ENCODE results near the gene AGK.

The AGK gene, protein sequence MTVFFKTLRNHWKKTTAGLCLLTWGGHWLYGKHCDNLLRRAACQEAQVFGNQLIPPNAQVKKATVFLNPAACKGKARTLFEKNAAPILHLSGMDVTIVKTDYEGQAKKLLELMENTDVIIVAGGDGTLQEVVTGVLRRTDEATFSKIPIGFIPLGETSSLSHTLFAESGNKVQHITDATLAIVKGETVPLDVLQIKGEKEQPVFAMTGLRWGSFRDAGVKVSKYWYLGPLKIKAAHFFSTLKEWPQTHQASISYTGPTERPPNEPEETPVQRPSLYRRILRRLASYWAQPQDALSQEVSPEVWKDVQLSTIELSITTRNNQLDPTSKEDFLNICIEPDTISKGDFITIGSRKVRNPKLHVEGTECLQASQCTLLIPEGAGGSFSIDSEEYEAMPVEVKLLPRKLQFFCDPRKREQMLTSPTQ

DNA sequence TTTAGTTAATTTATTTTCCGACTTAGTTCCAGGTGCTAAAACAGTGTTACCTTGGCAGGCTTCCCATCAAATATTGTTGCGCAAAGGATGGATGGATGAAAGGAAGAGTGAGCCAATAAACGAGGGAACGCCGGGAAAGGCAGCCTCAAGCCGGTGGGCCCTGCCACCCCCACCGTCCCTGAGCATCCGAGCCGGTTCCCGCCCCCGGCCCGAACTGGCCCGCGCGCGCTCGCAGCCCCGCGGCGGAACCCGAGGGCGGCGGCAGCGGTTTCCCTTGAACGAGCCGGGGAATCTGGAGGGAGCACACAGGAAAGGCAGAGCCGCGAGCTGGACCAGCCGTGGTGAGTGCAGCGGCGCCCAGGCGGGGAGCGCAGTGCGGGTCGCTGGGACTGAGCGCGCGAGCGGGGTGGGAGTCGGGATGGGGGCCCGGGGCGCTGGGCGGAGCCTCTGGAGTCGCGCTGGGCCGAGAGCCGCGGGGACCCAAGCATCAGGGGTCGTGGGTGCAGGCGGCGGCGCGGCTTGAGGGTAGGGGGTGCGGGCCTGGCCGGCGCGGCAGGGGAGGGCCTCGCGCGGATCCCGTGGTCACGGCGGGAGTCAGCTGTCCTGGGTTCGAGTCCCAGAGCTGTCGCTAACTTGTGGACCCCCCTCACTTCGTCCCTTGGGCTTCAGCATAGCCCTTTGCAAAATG, at the start of gene AGK:
Gene AGK, plus strand, starts transcription at position 317 of the 688 bp plus-strand sequence. CDS start 4,057 bp downstream, outside the sequence.
- DNase-seq (ENCODE audit: low read depth in 2 of 3, low spot score in 1 of 3): peak; percentile 68 to 74 (median 68)

DNA sequence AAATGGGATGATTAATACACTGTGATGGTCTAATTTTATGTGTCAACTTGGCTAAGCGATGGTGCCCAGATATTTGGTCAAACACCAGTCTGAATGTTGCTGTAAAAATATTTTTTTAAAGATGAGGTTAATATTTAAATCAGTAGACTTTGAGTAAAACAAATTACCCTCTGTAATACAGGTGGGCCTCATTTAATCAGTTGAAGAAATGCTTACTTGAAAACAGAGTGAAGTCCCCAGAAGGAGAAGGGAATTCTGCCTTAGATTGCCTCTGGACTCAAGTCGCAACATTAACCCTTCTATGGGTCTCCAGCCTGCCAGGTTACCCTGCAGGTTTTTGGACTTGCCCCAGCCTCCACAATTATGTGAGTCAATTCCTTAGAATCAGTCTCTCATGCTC, 49.8 kb upstream of the AGK start:
- no peak for DNase-seq (ENCODE audit: low read depth in 2 of 3, low spot score in 1 of 3)

GRCh38 chr7:141511316-141511675, 39.9 kb upstream of the AGK start:
- no peak for DNase-seq (ENCODE audit: low read depth in 2 of 3, low spot score in 1 of 3)

GRCh38 chr7:141511676-141512396, 39.4 kb upstream of the AGK start:
- no peak for DNase-seq (ENCODE audit: low read depth in 2 of 3, low spot score in 1 of 3)

DNA sequence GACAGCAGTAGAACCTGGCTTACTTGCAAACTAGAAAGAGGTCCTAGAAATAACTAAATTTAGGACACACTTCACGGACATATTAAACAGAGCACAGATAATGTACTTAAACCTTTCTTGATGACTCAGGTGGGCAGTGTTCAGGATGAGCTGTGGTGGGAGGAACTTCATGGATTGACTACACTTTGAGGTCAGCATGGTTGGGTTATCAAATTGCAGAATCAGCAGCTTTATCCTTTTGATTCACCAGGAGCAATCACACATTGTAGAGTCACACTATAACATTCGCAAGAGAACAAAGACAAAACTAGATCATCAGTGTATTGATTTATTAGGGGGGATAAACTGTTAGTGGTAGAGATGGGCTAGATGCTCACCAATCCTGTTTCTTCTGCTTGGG, 38.6 kb upstream of the AGK start:
- no peak for DNase-seq (ENCODE audit: low read depth in 2 of 3, low spot score in 1 of 3)

DNA sequence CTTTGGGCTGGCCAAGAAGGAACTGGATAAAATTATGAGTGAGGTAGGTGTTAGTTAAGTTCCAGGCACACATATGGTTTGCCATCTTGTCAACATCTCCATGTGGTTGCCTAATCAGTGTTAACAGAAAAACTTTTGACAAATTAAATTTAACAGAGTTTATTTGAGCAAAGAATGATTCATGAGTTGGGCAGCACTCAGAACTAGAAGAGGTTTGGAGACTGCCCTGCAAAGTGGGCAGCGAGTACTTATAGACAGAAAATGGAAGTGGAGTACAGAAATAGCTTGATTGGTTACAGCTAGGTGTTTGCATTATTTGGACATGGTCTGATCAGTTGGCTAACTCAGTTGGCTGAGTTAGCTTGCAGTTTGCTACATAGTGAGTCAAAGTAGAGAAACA, 37.5 kb upstream of the AGK start:
- no peak for DNase-seq (ENCODE audit: low read depth in 2 of 3, low spot score in 1 of 3)

DNA sequence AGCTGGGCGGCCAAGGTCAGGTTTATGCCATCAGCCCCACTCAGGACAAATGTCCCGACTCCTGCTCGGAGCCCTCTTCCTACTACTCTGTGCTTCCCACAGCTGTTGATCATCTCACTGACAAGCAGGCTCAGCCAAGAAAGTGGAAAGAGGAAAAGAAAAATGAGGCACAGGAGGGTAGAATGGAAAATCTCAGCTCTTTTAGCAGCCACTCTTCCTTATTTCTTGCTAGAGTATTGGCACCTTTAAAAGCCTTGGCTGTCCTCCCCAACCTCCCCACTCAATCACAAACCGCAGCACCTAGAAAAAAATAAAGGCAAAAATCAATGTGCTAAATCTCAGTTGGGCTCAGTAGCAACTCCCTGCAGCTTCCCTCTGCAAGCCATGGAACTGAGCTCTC, 35.3 kb upstream of the AGK start:
- no peak for DNase-seq (ENCODE audit: low read depth in 2 of 3, low spot score in 1 of 3)

- no peak for DNase-seq (ENCODE audit: low read depth in 2 of 3, low spot score in 1 of 3)
Measured at GRCh38 chr7:141519623-141520022, 31.6 kb upstream of the AGK start.

GRCh38 chr7:141522657-141523342, 28.4 kb upstream of the AGK start:
- no peak for DNase-seq (ENCODE audit: low read depth in 2 of 3, low spot score in 1 of 3)

- DNase-seq (ENCODE audit: low read depth in 2 of 3, low spot score in 1 of 3): no peak
Measured at GRCh38 chr7:141525973-141526514, 25.2 kb upstream of the AGK start.

- no peak for DNase-seq (ENCODE audit: low read depth in 2 of 3, low spot score in 1 of 3)
Measured at GRCh38 chr7:141527076-141527475, 24.1 kb upstream of the AGK start.

DNA sequence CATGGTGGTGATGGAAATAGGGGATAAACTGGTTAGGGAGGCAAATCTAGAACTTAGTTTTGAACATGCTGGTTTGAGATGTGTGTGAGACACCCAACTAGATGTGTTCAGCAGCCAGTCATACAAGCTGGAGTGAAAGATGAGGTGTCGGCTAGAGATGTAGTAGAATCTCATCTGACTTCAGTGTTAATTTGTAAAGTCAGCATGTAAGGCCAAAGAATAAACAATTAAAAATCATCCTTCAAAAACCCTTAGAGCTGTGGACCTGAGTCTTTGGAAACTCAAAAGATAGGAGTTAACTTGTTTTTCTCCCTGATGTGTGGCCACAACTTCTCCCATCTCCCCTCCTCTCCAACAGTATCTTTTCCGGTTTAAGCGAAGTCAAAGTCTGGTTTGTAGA, 22.8 kb upstream of the AGK start:
- DNase-seq (ENCODE audit: low read depth in 2 of 3, low spot score in 1 of 3): no peak

DNA sequence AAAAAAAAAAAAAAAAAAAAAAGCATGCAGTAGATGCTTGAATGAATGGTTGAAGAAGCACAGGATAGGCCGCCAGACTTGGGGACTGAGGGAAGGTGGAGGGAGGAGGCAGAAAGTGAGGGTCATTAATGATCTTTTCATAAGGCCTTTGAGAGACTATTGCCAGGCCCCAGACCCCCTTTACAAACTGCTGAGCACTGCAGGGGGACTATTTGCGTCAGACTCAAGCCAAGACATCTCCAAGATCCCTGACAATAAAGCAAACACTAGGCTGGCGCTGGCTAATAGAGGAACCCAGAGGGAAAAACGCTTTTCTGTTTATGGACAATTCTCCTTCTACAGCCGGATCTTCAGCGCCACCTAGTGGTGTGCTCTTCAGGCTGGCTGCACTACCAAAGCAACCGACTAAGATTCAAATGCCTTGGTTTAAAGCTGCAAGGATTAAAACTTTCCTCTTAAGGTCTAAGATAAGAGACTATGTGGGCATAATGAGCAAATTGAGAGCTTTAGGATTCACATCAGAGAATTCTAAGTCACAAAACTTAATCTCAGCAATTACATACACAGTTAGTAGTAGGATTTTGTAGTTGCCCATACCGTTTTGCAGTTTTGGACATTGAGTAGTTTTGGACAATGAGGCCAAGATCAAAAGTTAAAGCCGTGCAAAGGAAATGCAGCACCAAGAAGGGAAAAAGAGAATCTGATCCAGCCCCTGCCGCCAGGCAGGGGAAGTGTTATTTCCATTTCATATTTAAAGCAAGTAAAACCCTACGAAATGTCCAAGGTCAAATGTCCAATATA, 17.9 kb upstream of the AGK start:
- peak; percentile 18 to 55 (median 49) for DNase-seq (ENCODE audit: low read depth in 2 of 3, low spot score in 1 of 3)

DNA sequence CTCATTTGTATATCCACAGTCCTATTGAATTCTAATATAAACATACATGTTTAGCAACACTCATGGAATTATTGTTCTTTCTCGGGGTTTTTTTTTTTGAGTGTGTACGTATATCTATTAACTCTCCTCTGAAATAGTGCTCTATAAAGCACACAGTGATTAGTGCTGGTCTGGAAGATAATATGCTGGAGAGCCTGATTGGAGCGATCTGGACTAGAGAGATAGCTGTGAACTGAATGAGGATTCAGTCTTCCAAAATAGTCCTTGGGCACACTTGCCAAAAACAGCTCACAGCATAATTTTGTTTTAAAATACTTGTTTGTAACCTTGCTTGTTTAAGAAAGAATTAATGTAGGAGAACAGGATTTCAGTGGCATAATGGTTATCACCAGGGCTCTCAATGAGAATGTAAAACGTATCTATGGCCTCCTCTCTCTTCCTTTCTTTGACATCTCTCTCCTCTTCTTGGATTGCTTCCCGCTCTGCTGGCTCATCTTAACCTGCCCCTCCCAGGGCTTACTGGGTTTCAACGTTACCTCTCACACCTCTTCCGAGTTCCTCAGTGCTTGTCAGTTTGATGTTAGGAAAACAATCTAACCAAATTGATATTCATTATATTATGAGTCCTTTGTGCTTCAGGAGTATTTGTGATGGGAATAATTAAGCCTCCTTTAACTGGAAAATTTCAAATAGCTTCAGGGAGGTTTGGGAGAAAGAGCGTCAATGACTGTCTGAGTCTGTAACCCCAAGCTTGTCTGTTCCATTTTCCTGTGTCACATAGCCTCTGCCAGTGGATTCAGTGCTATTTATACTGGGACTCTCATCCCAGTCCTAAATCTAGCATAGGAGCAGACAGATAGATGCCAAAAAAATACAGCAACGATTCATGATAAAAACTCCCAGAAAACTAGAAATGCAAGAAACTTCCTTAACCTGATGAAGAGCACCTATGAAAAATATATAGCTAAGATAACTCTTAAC, 16.2 kb upstream of the AGK start:
- DNase-seq (ENCODE audit: low read depth in 2 of 3, low spot score in 1 of 3): no peak

DNA sequence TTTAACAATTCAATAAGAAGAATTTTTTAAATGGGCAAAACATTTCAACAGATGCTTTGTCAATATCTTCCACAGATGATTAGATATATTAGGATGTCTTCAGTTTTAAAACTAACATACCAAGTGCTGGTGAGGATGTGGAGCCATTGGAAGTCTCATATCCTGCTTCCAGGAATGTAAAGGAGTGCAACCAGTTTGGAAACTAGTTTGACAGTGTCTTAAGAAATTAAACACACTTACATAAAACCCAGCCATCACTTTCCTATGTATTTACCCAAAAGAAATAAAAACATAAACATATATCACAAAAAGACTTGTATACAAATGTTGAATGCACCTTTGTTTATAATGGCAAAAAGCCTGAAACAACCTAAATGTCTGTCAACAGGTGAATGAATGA, 13.3 kb upstream of the AGK start:
- no peak for DNase-seq (ENCODE audit: low read depth in 2 of 3, low spot score in 1 of 3)

GRCh38 chr7:141541375-141541774, 9.8 kb upstream of the AGK start:
- no peak for DNase-seq (ENCODE audit: low read depth in 2 of 3, low spot score in 1 of 3)

GRCh38 chr7:141544831-141545230, 6.4 kb upstream of the AGK start:
- DNase-seq (ENCODE audit: low read depth in 2 of 3, low spot score in 1 of 3): no peak

- no peak for DNase-seq (ENCODE audit: low read depth in 2 of 3, low spot score in 1 of 3)
Measured at GRCh38 chr7:141549582-141549981, 1.6 kb upstream of the AGK start.
